ENCODE measurements around the gene PEX14.

The PEX14 gene

DNA sequence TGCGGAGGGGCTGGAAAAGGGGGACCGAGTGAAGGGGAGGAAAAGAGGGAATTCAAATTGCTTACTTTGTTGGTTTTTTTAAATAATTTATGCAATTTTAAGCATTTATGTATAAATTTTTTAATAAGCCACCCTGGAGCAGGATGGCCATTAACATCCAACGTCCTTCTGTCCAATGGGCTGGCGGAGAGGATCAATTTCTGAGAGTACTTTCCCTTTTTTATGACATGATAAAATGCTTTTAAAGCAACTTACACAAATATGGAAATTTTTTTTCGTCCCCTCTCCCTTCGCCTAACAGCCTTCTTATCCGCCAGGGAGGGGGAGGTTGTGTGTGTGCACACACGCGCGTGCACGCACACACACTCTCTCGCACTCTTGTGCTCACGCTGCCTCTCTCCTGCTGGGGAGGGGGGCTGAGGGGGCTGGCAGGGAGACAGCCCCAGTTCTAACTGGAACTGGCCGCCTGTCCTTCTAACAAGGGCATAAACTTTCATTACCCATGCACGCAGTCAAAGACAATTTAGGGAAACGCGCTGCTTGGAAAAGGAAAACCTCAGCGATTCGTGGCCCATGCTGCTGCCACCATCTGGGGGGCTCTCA is 198.5 kb downstream of the PEX14 start:
- DNase-seq = no peak

GRCh38 chr1:10674222-10674621 is 199.5 kb downstream of the PEX14 start:
- DNase-seq = no peak

GRCh38 chr1:10674700-10675609 is 200.2 kb downstream of the PEX14 start:
- no peak for DNase-seq

DNA sequence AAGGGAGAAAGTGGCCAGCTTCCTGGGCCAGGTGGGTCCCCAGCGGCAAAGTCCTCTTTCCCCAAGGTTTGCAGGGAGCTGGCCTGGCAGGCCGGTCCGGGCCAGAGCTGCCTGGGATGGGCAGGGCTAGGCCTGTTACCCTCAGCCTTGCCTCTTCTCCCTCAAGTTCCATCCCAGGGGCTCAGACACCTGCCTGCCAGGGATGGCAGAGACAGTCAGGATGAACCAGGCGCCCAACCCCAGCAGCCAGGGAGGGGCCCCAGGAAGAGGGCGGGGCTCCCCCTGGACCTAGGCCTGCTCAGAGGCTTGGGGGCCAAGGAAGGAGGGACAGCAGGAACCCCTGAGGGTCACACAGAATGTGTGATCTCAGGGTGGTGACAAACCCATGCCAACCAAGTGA is 201.1 kb downstream of the PEX14 start:
- no peak for DNase-seq

DNA sequence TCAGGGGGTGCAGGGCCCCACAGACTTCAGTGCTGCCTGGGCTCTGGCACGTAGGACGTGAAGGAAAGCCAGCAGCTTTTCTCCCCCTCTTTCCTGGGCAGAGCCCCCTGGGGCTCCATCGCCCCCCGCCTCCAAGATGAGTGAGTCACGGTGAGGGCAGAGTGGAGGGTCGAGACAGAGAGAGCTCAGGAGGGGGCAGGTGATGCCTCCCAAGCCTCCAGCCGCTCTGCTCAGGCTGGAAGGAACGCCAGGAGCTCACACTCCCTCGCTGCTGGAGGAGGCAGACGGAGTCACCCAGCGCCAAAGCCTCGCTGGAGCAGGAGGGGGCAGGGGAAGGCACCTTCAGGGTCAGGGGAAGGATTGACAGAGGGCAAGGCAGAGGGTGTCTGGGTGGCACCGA is 202.2 kb downstream of the PEX14 start:
- no peak for DNase-seq

DNA sequence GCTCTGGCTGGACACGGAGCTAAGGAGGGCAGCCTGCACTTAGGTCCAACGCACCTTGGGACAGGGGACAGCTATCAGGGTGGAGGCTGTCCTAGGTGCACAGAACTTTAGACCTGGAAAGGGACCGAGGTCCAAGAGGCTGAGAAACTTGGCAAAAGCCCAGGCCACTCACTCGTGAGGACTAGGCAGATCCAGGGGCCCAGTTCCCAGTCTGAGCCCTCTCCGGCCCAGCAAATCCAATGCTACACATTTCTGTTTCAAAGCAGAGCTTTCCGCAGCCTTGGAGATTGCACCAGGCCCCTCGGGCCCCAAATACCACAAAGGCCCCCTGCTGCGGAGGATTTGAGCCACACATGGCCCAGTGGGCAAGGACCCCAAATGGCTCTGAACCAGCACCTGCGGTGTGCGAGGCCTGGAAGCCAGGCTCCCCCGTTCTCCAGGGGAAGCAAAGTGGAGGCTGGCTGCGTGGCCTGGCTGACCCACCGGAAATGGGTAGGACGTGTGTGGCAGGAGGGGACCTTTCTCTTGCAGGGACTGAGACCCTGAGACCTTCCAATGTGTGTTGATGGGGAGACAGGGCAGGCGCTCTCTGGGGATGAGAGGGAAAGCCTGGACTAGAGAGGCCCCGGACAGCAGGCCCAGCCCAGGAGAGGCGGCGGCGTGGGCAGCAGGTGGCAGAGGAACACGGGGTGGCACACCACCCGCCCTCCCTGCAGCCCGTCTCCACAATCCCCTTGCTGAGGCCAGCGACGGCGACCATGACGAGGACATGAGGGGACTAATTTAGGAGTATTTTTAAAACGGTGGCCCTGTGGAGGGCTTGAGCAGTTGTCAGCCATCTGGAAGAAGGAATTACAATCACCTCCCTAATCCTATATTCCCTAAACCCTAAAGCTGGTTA is 203.0 kb downstream of the PEX14 start:
- DNase-seq = no peak

DNA sequence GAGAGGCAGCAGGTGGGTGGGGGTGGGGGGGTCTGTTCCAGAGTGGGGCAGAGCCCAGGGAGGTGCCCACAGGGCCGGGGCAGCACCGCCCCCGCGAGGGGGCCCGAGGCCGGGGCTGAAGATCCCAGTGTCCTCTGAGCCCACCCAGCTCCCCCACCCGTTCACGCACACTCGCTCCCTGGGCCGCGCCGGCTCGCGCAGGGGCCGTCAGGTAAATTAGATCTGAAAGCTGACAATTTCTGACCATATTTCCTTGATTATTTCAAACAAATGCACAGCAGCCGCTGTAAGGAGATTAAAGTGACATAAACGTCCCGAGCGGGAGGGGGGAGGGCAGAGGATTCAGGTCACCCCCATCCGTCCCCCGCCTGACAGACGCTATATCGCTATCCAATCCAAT is 203.7 kb downstream of the PEX14 start:
- no peak for DNase-seq

GRCh38 chr1:10678852-10679251 is 204.1 kb downstream of the PEX14 start:
- DNase-seq = no peak

GRCh38 chr1:10679496-10680220 is 204.9 kb downstream of the PEX14 start:
- DNase-seq = no peak
